ENCODE measurements around the gene SDF2L1. TPM values are rescaled to one million over a fixed set of nuclear protein-coding genes. Genes with fewer than 3 reads are reported as not detected.

Gene SDF2L1
- total and polyA plus RNA-seq, 2 of the 13 experiments (the other 11 are each of a cell fraction or from before 2014, with no cell fraction given), result 18.0 to 57.4 TPM

GRCh38 chr22:21646608-21647590, 4.8 kb downstream of the SDF2L1 start (continued):
- TF ChIP-seq HNF1B (CRISPR knock-in tag; IDR thresholded peaks at IDR 0.05) (peak; percentile 46; the same call in 1 of the 2 replicates), ZNF205 (CRISPR knock-in tag; IDR thresholded peaks at IDR 0.05) (no peak), KLF12 (CRISPR knock-in tag; IDR thresholded peaks at IDR 0.05; ENCODE audit: borderline replicate concordance) (0 out of 2 replicates have a peak, but pooled peaks have one; percentile 25), NFIB (CRISPR knock-in tag; IDR thresholded peaks at IDR 0.05; ENCODE audit: borderline replicate concordance) (no peak), ZNF430 (CRISPR knock-in tag; IDR thresholded peaks at IDR 0.05) (no peak), ZNF549 (CRISPR knock-in tag; IDR thresholded peaks at IDR 0.05) (no peak), ZNF746 (CRISPR knock-in tag; IDR thresholded peaks at IDR 0.05) (no peak), EZH2 (conservative IDR thresholded peaks at IDR 0.05; ENCODE audit: low read depth, low read length) (no peak), MED1 (CRISPR knock-in tag; IDR thresholded peaks at IDR 0.05) (no peak), ZNF747 (CRISPR knock-in tag; IDR thresholded peaks at IDR 0.05; ENCODE audit: borderline replicate concordance) (no peak), BRCA1 (CRISPR knock-in tag; IDR thresholded peaks at IDR 0.05) (peak; percentile 69; the same call in 1 of the 2 replicates)
- TF ChIP-seq, protein P1, sequence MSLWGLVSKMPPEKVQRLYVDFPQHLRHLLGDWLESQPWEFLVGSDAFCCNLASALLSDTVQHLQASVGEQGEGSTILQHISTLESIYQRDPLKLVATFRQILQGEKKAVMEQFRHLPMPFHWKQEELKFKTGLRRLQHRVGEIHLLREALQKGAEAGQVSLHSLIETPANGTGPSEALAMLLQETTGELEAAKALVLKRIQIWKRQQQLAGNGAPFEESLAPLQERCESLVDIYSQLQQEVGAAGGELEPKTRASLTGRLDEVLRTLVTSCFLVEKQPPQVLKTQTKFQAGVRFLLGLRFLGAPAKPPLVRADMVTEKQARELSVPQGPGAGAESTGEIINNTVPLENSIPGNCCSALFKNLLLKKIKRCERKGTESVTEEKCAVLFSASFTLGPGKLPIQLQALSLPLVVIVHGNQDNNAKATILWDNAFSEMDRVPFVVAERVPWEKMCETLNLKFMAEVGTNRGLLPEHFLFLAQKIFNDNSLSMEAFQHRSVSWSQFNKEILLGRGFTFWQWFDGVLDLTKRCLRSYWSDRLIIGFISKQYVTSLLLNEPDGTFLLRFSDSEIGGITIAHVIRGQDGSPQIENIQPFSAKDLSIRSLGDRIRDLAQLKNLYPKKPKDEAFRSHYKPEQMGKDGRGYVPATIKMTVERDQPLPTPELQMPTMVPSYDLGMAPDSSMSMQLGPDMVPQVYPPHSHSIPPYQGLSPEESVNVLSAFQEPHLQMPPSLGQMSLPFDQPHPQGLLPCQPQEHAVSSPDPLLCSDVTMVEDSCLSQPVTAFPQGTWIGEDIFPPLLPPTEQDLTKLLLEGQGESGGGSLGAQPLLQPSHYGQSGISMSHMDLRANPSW (CRISPR knock-in tag; IDR thresholded peaks at IDR 0.05; ENCODE audit: borderline replicate concordance), result no peak
- TF ChIP-seq, protein P2, sequence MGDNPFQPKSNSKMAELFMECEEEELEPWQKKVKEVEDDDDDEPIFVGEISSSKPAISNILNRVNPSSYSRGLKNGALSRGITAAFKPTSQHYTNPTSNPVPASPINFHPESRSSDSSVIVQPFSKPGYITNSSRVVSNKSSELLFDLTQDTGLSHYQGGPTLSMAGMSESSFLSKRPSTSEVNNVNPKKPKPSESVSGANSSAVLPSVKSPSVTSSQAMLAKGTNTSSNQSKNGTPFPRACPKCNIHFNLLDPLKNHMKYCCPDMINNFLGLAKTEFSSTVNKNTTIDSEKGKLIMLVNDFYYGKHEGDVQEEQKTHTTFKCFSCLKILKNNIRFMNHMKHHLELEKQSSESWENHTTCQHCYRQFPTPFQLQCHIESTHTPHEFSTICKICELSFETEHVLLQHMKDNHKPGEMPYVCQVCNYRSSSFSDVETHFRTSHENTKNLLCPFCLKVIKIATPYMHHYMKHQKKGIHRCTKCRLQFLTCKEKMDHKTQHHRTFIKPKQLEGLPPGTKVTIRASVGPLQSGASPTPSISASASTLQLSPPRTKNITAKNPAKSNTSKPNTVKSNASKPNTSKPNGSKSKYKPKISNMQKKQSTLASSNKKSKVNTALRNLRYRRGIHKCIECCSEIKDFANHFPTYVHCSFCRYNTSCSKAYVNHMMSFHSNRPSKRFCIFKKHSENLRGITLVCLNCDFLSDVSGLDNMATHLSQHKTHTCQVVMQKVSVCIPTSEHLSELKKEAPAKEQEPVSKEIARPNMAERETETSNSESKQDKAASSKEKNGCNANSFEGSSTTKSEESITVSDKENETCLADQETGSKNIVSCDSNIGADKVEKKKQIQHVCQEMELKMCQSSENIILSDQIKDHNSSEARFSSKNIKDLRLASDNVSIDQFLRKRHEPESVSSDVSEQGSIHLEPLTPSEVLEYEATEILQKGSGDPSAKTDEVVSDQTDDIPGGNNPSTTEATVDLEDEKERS (CRISPR knock-in tag; IDR thresholded peaks at IDR 0.05), result no peak
- TF ChIP-seq, protein P3, sequence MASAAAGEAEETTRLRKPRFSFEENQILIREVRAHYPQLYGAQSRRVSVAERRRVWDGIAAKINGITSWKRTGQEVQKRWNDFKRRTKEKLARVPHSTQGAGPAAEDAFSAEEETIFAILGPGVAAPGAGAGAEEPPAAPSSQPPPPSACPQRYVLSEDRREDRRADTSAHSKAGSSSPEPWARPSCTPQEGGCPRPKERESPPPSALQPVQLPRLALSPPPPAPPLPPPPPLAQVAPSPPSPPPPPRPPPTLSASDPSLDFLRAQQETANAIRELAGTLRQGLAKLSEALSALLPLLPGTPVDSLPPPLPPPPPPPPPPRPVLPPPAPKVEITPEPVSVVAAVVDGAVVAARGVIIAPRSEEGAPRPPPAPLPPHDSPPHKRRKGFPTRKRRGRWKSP (CRISPR knock-in tag; IDR thresholded peaks at IDR 0.05), result no peak
- TF ChIP-seq, protein P4, sequence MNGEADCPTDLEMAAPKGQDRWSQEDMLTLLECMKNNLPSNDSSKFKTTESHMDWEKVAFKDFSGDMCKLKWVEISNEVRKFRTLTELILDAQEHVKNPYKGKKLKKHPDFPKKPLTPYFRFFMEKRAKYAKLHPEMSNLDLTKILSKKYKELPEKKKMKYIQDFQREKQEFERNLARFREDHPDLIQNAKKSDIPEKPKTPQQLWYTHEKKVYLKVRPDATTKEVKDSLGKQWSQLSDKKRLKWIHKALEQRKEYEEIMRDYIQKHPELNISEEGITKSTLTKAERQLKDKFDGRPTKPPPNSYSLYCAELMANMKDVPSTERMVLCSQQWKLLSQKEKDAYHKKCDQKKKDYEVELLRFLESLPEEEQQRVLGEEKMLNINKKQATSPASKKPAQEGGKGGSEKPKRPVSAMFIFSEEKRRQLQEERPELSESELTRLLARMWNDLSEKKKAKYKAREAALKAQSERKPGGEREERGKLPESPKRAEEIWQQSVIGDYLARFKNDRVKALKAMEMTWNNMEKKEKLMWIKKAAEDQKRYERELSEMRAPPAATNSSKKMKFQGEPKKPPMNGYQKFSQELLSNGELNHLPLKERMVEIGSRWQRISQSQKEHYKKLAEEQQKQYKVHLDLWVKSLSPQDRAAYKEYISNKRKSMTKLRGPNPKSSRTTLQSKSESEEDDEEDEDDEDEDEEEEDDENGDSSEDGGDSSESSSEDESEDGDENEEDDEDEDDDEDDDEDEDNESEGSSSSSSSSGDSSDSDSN (CRISPR knock-in tag; IDR thresholded peaks at IDR 0.05), result no peak
